ENCODE results near the gene WNK2.
"Not testable (repeated sequence)": the region's sequence is repeated elsewhere in the genome, so short reads cannot be mapped to it uniquely, and the experiment has no call there.

Gene WNK2

DNA sequence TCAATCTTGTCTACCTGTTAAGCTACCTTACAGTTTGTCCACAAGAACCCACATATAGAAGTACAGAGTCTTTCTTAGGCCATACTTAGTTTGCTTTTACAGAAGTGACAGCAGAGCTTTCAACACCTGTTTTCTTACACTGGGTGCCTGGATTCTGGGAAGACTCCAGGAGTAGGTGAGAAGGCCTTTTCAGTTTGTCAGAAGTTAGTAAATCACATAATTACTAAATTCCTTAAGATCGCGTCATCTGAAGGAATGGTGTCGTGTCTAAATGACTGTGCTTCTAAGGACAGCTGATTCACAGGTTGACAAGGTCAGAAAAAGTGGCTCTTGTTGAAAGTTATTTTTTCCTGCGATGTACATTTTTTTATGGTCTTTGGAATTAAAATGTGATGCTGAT is 170.5 kb downstream of the WNK2 start:
- WGBS, 2 experiments, result 91 to 94% methylated on average over 4 of the region's 4 CpGs
- no peaks in the 10 kb centered on the region for H3K4me1 ChIP-seq (ENCODE audit: control insufficient read depth, insufficient read depth, low read length)
- no peaks in the 10 kb centered on the region for H3K36me3 ChIP-seq (ENCODE audit: control insufficient read depth, insufficient read depth, low read length)
- no peaks in the 10 kb centered on the region for H3K9me3 ChIP-seq (ENCODE audit: control insufficient read depth, low read length)
- H3K4me3 ChIP-seq (ENCODE audit: insufficient read depth, low read depth, low read length), result no peak overlapping the region
- H3K27me3 ChIP-seq (ENCODE audit: control insufficient read depth, insufficient read depth, low read length, poor library complexity, severe bottlenecking), result no peaks in the 10 kb centered on the region
- no peak overlapping the region for H3K27ac ChIP-seq (ENCODE audit: insufficient read depth, low read depth, low read length, poor library complexity, severe bottlenecking)

DNA sequence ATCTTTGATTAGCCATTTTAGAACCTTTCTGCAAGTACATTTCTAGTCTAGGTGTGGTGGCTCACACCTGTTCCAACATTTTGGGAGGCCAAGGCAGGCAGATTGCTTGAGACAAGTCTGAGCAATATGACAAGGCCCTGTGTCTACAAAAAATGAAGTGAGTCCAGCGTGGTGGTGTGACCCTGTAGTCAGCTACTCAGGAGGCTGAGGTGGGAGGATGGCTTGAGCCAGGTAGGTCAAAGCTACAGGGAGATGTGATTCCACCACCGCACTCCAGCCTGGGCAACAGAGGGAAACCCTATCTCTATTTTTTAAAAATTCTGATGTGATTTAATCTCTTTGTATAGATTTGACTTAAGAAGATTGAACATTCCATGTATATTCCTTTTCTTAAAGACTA is 171.9 kb downstream of the WNK2 start:
- H3K27ac ChIP-seq (ENCODE audit: insufficient read depth, low read depth, low read length, poor library complexity, severe bottlenecking), result no peak overlapping the region
- no peaks in the 10 kb centered on the region for H3K27me3 ChIP-seq (ENCODE audit: control insufficient read depth, insufficient read depth, low read length, poor library complexity, severe bottlenecking)
- no peaks in the 10 kb centered on the region for H3K4me1 ChIP-seq (ENCODE audit: control insufficient read depth, insufficient read depth, low read length)
- no peaks in the 10 kb centered on the region for H3K36me3 ChIP-seq (ENCODE audit: control insufficient read depth, insufficient read depth, low read length)
- no peaks in the 10 kb centered on the region for H3K9me3 ChIP-seq (ENCODE audit: control insufficient read depth, low read length)
- WGBS, 2 experiments, result 94 to 96% methylated on average over 2 of the region's 2 CpGs
- H3K4me3 ChIP-seq (ENCODE audit: insufficient read depth, low read depth, low read length), result no peak overlapping the region

GRCh38 chr9:93357649-93358048 is 173.7 kb downstream of the WNK2 start:
- 88 to 89% methylated on average over 4 to 5 of the region's 5 CpGs for WGBS, 2 experiments

DNA sequence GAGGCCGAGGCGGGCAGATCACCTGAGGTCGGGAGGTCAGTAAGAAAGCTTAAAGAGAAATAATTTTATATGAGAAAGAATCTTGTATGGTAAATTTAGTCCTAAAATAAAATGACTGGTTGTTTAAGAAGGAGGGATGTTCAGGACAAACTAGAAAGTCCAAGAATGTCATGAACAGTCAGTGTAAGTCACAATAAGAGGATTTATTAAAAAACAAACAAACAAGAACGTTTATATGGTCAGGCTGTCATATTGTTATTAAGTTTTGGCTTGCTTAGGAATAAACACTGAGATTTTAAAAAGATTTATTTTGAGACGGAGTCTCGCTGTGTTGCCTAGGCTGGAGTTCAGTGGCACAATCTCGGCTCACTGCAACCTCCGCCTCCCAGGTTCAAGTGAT is 176.0 kb downstream of the WNK2 start:
- H3K36me3 ChIP-seq (ENCODE audit: control insufficient read depth, insufficient read depth, low read length); H3K4me1 ChIP-seq (ENCODE audit: control insufficient read depth, insufficient read depth, low read length); H3K9me3 ChIP-seq (ENCODE audit: control insufficient read depth, low read length); H3K27ac ChIP-seq (ENCODE audit: insufficient read depth, low read depth, low read length, poor library complexity, severe bottlenecking); H3K27me3 ChIP-seq (ENCODE audit: control insufficient read depth, insufficient read depth, low read length, poor library complexity, severe bottlenecking); H3K4me3 ChIP-seq (ENCODE audit: insufficient read depth, low read depth, low read length): not testable (repeated sequence)
- 81% methylated on average over 8 of the region's 8 CpGs for WGBS, 2 experiments

More at GRCh38 chr9:93357649-93358048, 173.7 kb downstream of the WNK2 start:
- Histone ChIP-seq H3K4me1 (ENCODE audit: control insufficient read depth, insufficient read depth, low read length) (no peaks in the 10 kb centered on the region), H3K36me3 (ENCODE audit: control insufficient read depth, insufficient read depth, low read length) (no peaks in the 10 kb centered on the region), H3K27me3 (ENCODE audit: control insufficient read depth, insufficient read depth, low read length, poor library complexity, severe bottlenecking) (no peaks in the 10 kb centered on the region), H3K4me3 (ENCODE audit: insufficient read depth, low read depth, low read length) (no peak overlapping the region), H3K27ac (ENCODE audit: insufficient read depth, low read depth, low read length, poor library complexity, severe bottlenecking) (no peak overlapping the region), H3K9me3 (ENCODE audit: control insufficient read depth, low read length) (no peaks in the 10 kb centered on the region)

DNA sequence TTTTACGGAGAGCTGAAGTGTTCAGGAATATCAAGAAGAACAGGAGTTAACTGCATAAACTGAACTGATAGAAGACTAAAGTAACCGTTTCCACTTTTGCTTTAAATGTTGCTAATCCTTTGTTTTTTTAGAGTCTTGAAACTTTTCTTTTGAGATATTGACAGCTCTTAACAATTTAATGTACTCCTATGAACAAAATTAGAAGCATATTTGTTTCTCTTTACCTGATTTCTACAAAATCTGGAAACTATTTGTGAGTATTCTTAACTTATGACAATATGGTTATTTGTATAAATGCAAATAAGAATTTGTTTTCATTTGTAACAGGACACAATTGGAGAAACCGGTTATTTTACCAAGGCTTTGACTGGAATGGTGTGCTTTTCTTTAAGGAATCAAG is 178.1 kb downstream of the WNK2 start:
- no peaks in the 10 kb centered on the region for H3K27me3 ChIP-seq (ENCODE audit: control insufficient read depth, insufficient read depth, low read length, poor library complexity, severe bottlenecking)
- no peak overlapping the region for H3K27ac ChIP-seq (ENCODE audit: insufficient read depth, low read depth, low read length, poor library complexity, severe bottlenecking)
- no peaks in the 10 kb centered on the region for H3K4me1 ChIP-seq (ENCODE audit: control insufficient read depth, insufficient read depth, low read length)
- H3K9me3 ChIP-seq (ENCODE audit: control insufficient read depth, low read length), result no peaks in the 10 kb centered on the region
- no peaks in the 10 kb centered on the region for H3K36me3 ChIP-seq (ENCODE audit: control insufficient read depth, insufficient read depth, low read length)
- WGBS, 2 experiments, result 57 to 65% methylated on average over 3 of the region's 3 CpGs
- H3K4me3 ChIP-seq (ENCODE audit: insufficient read depth, low read depth, low read length), result no peak overlapping the region

GRCh38 chr9:93364734-93365426 is 180.9 kb downstream of the WNK2 start:
- H3K27ac ChIP-seq (ENCODE audit: insufficient read depth, low read depth, low read length, poor library complexity, severe bottlenecking), result no peak overlapping the region
- no peaks in the 10 kb centered on the region for H3K9me3 ChIP-seq (ENCODE audit: control insufficient read depth, low read length)
- no peak overlapping the region for H3K4me3 ChIP-seq (ENCODE audit: insufficient read depth, low read depth, low read length)
- H3K27me3 ChIP-seq (ENCODE audit: control insufficient read depth, insufficient read depth, low read length, poor library complexity, severe bottlenecking), result no peaks in the 10 kb centered on the region
- no peaks in the 10 kb centered on the region for H3K4me1 ChIP-seq (ENCODE audit: control insufficient read depth, insufficient read depth, low read length)
- 93 to 95% methylated on average over 2 of the region's 2 CpGs for WGBS, 2 experiments
- no peaks in the 10 kb centered on the region for H3K36me3 ChIP-seq (ENCODE audit: control insufficient read depth, insufficient read depth, low read length)

DNA sequence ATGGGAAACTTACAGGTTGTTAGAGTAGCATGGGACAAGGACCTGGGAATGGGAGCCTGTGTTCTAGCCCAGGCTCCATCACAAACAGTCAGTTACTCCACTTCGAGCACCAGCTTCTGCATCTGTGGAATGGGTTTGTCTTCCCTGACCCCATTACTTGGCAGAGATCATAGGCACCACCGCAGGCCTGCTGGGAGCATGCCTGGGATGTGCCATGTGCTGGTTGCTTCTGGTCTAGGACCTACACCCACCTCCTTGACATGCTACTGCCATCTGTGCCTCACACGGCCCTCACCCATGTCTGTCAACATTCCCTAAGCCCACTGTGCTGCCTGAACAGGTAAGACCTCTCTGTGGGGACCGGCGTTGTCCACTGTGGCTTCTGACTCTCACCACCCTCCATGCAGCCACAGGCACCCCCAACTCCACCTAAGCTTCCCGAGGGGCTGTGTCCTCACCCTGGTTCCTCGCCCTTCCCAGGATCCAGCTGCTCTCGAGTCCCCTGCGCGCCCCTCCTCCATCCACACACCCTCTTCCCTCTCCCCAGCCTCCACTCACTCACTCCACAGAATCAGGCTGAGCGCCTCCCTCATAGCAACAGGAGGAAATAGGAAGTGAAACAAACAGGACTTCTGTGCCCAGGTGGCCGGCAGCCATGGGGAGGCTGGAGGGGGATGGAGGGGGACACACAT is 181.6 kb downstream of the WNK2 start:
- no peak overlapping the region for H3K27ac ChIP-seq (ENCODE audit: insufficient read depth, low read depth, low read length, poor library complexity, severe bottlenecking)
- no peaks in the 10 kb centered on the region for H3K27me3 ChIP-seq (ENCODE audit: control insufficient read depth, insufficient read depth, low read length, poor library complexity, severe bottlenecking)
- no peaks in the 10 kb centered on the region for H3K9me3 ChIP-seq (ENCODE audit: control insufficient read depth, low read length)
- no peaks in the 10 kb centered on the region for H3K4me1 ChIP-seq (ENCODE audit: control insufficient read depth, insufficient read depth, low read length)
- WGBS, 2 experiments, result 77 to 79% methylated on average over 12 of the region's 12 CpGs
- no peak overlapping the region for H3K4me3 ChIP-seq (ENCODE audit: insufficient read depth, low read depth, low read length)
- no peaks in the 10 kb centered on the region for H3K36me3 ChIP-seq (ENCODE audit: control insufficient read depth, insufficient read depth, low read length)

- no peaks in the 10 kb centered on the region for H3K27me3 ChIP-seq (ENCODE audit: control insufficient read depth, insufficient read depth, low read length, poor library complexity, severe bottlenecking)
- no peaks in the 10 kb centered on the region for H3K9me3 ChIP-seq (ENCODE audit: control insufficient read depth, low read length)
- H3K4me3 ChIP-seq (ENCODE audit: insufficient read depth, low read depth, low read length), result no peak overlapping the region
- WGBS, 2 experiments, result 76 to 84% methylated on average over 11 to 12 of the region's 12 CpGs
- H3K27ac ChIP-seq (ENCODE audit: insufficient read depth, low read depth, low read length, poor library complexity, severe bottlenecking), result no peak overlapping the region
- no peaks in the 10 kb centered on the region for H3K4me1 ChIP-seq (ENCODE audit: control insufficient read depth, insufficient read depth, low read length)
- no peaks in the 10 kb centered on the region for H3K36me3 ChIP-seq (ENCODE audit: control insufficient read depth, insufficient read depth, low read length)
These were observed 182.1 kb downstream of the WNK2 start for GRCh38 chr9:93366119-93366447.

GRCh38 chr9:93366486-93366885 is 182.5 kb downstream of the WNK2 start:
- not testable (repeated sequence) for H3K9me3 ChIP-seq (ENCODE audit: control insufficient read depth, low read length); H3K4me1 ChIP-seq (ENCODE audit: control insufficient read depth, insufficient read depth, low read length); H3K27me3 ChIP-seq (ENCODE audit: control insufficient read depth, insufficient read depth, low read length, poor library complexity, severe bottlenecking); H3K36me3 ChIP-seq (ENCODE audit: control insufficient read depth, insufficient read depth, low read length); H3K4me3 ChIP-seq (ENCODE audit: insufficient read depth, low read depth, low read length); H3K27ac ChIP-seq (ENCODE audit: insufficient read depth, low read depth, low read length, poor library complexity, severe bottlenecking)
- WGBS, 2 experiments, result 89 to 96% methylated on average over 4 of the region's 4 CpGs

DNA sequence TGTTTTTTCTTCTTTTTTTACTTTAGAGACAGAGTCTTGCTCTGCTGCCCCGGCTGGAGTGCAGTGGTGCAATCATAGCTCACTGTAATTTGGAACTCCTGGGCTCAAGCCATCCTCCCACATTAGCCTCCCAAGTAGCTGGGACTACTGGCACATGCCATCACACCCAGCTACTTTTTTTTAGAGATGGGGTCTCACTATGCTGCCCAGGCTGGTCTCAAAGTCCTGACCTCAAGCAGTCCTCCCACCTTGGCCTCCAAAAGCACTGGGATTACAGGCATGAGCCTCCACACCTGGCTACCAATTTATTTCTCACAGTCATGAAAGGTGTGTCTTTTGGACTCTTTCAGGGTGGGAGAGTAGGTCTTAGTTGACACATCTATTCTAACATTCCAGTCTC is 184.5 kb downstream of the WNK2 start:
- Histone ChIP-seq H3K4me1 (ENCODE audit: control insufficient read depth, insufficient read depth, low read length) (no peaks in the 10 kb centered on the region), H3K9me3 (ENCODE audit: control insufficient read depth, low read length) (no peaks in the 10 kb centered on the region), H3K27me3 (ENCODE audit: control insufficient read depth, insufficient read depth, low read length, poor library complexity, severe bottlenecking) (no peaks in the 10 kb centered on the region), H3K36me3 (ENCODE audit: control insufficient read depth, insufficient read depth, low read length) (no peaks in the 10 kb centered on the region), H3K27ac (ENCODE audit: insufficient read depth, low read depth, low read length, poor library complexity, severe bottlenecking) (no peak overlapping the region), H3K4me3 (ENCODE audit: insufficient read depth, low read depth, low read length) (no peak overlapping the region)
- 89 to 92% methylated on average over 1 of the region's 1 CpG for WGBS, 2 experiments

Data from ectodermal cell (in vitro differentiated cells).